GM19025 (cell line): ENCODE results near the gene DOCK3.
"Not testable (repeated sequence)": the region's sequence is repeated elsewhere in the genome, so short reads cannot be mapped to it uniquely, and the experiment has no call there.

Experiments
- ATAC-seq: cut with Tn5 transposase; IDR thresholded peaks from one replicate; pipeline ENCODE4 v1.9.1; 2021; ENCODE audit warnings: mild to moderate bottlenecking, low read depth, moderate library complexity; ENCODE audit not compliant: unreplicated experiment

The DOCK3 gene

GRCh38 chr3:50961386-50961785, 286.7 kb downstream of the DOCK3 start:
- ATAC-seq: no peak

- ATAC-seq: no peak
Measured at GRCh38 chr3:50971487-50971924, 296.8 kb downstream of the DOCK3 start.

- ATAC-seq: no peak
Measured at GRCh38 chr3:50972029-50972428, 297.3 kb downstream of the DOCK3 start.

GRCh38 chr3:50978586-50978985, 303.9 kb downstream of the DOCK3 start:
- not testable (repeated sequence) for ATAC-seq

GRCh38 chr3:50978991-50979667, 304.4 kb downstream of the DOCK3 start:
- no peak for ATAC-seq

- ATAC-seq: no peak
Measured at GRCh38 chr3:50982540-50983325, 308.0 kb downstream of the DOCK3 start.

GRCh38 chr3:50983887-50984286, 309.2 kb downstream of the DOCK3 start:
- no peak for ATAC-seq

- ATAC-seq: no peak
Measured at GRCh38 chr3:50985893-50986292, 311.2 kb downstream of the DOCK3 start.

- ATAC-seq: no peak
Measured at GRCh38 chr3:50986726-50987125, 312.0 kb downstream of the DOCK3 start.

- ATAC-seq: no peak
Measured at GRCh38 chr3:50994537-50994936, 319.8 kb downstream of the DOCK3 start.

- ATAC-seq: no peak
Measured at GRCh38 chr3:50995085-50995824, 320.5 kb downstream of the DOCK3 start.

- ATAC-seq: no peak
Measured at GRCh38 chr3:51002495-51002894, 327.8 kb downstream of the DOCK3 start.

- ATAC-seq: no peak
Measured at GRCh38 chr3:51004235-51004634, 329.5 kb downstream of the DOCK3 start.

GRCh38 chr3:51024121-51024520, 349.4 kb downstream of the DOCK3 start:
- no peak for ATAC-seq

- ATAC-seq: peak; percentile 43
Measured at GRCh38 chr3:51024765-51025632, 350.3 kb downstream of the DOCK3 start.

- ATAC-seq: no peak
Measured at GRCh38 chr3:51031666-51032065, 356.9 kb downstream of the DOCK3 start.

- ATAC-seq: no peak
Measured at GRCh38 chr3:51035630-51036029, 360.9 kb downstream of the DOCK3 start.

GRCh38 chr3:51044982-51045381, 370.3 kb downstream of the DOCK3 start:
- no peak for ATAC-seq

- ATAC-seq: no peak
Measured at GRCh38 chr3:51052562-51052961, 377.8 kb downstream of the DOCK3 start.

- no peak for ATAC-seq
Measured at GRCh38 chr3:51057121-51057520, 382.4 kb downstream of the DOCK3 start.
